ENCODE data around the gene ABTB2. TPM values are rescaled to one million over a fixed set of nuclear protein-coding genes. Genes with fewer than 3 reads are reported as not detected.

ABTB2 gene
- total and polyA plus RNA-seq, 2 experiments from 2014 or later: 12.4 to 14.3 TPM

DNA sequence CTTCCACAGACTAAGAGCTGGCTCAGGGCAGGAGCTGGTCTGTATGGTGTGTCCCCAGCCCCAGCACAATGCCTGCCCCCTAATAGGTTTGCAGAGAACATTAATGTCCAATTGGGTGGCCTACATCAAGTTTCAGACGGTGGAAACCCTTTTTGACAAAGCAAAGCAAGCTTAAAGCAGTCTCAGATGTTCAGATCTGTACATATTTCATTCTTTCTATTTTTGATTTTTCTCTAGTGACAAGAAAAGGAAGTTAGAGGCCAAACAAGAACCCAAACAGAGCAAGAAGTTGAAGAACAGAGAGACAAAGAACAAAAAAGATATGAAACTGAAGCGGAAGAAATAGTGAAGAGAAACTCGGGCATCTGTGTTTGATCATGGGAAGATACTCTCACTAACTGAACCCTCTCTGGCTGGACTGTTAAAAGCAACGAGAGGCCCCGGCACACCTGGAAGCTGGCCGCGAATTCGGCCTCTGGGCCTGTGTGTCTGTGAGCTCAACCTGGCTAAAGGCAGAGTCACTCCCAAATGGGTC lies 211.9 kb downstream of the ABTB2 start:
- H3K79me2 ChIP-seq: no peaks in the 10 kb centered on the region
- no peaks in the 10 kb centered on the region for H4K20me1 ChIP-seq (ENCODE audit: insufficient read depth, poor library complexity, severe bottlenecking)
- H3K27me3 ChIP-seq: no peaks in the 10 kb centered on the region
- peaks cover 10% of the 10 kb centered on the region for H3K4me1 ChIP-seq (ENCODE audit: insufficient read depth)
- no peak overlapping the region for H3K4me2 ChIP-seq
- no peaks in the 10 kb centered on the region for H3K36me3 ChIP-seq (replicated peaks; ENCODE audit: insufficient read depth, low read depth)
- 85% methylated on average over 8 of the region's 8 CpGs for WGBS (ENCODE audit: low lambda C conversion rate, missing lambda C conversion rate)
- DNase-seq (ENCODE audit: low spot score): no peak
- H3K9me3 ChIP-seq (ENCODE audit: low read depth): no peaks in the 10 kb centered on the region
- H3K27ac ChIP-seq: no peak overlapping the region
- no peaks in the 10 kb centered on the region for H3K9me2 ChIP-seq (replicated peaks; ENCODE audit: insufficient read depth)
- H3K4me3 ChIP-seq: no peak overlapping the region
- H2AFZ ChIP-seq: no peak overlapping the region
- TF ChIP-seq EZH2phosphoT487 (IDR thresholded peaks at IDR 0.05; ENCODE audit: low read depth, severe bottlenecking, unreplicated experiment) (no peak), EZH2 (IDR thresholded peaks at IDR 0.05; ENCODE audit: borderline replicate concordance) (no peak)
- TF ChIP-seq, protein P1, sequence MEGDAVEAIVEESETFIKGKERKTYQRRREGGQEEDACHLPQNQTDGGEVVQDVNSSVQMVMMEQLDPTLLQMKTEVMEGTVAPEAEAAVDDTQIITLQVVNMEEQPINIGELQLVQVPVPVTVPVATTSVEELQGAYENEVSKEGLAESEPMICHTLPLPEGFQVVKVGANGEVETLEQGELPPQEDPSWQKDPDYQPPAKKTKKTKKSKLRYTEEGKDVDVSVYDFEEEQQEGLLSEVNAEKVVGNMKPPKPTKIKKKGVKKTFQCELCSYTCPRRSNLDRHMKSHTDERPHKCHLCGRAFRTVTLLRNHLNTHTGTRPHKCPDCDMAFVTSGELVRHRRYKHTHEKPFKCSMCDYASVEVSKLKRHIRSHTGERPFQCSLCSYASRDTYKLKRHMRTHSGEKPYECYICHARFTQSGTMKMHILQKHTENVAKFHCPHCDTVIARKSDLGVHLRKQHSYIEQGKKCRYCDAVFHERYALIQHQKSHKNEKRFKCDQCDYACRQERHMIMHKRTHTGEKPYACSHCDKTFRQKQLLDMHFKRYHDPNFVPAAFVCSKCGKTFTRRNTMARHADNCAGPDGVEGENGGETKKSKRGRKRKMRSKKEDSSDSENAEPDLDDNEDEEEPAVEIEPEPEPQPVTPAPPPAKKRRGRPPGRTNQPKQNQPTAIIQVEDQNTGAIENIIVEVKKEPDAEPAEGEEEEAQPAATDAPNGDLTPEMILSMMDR (IDR thresholded peaks at IDR 0.05; ENCODE audit: poor library complexity): no peak

DNA sequence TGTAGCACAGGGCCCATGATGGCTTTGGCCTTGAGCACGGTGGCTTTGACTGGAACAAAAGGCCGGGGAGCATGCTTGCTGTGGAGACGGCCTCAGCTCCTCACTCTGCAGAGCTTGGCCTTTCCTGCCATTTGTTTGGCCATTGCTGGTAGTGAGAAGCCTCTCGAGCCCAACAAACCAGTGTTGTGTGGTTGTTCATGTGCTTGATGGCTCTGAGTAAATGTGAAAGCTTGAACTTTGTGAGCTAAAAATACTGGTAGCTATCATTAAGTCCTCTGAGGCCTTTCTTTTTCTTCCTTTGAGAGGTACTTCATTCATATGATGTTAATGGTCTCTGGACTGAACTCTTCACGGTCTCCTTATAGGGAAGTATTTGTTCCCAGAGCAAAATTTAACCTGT lies 212.7 kb downstream of the ABTB2 start:
- WGBS (ENCODE audit: low lambda C conversion rate, missing lambda C conversion rate): 93% methylated on average over 5 of the region's 5 CpGs
- no peak for DNase-seq (ENCODE audit: low spot score)
- Histone ChIP-seq H3K4me3 (no peak overlapping the region), H4K20me1 (ENCODE audit: insufficient read depth, poor library complexity, severe bottlenecking) (no peaks in the 10 kb centered on the region), H3K9me2 (replicated peaks; ENCODE audit: insufficient read depth) (no peaks in the 10 kb centered on the region), H3K27me3 (no peaks in the 10 kb centered on the region), H2AFZ (no peak overlapping the region), H3K4me2 (no peak overlapping the region), H3K9me3 (ENCODE audit: low read depth) (no peaks in the 10 kb centered on the region), H3K27ac (no peak overlapping the region), H3K79me2 (no peaks in the 10 kb centered on the region), H3K36me3 (replicated peaks; ENCODE audit: insufficient read depth, low read depth) (no peaks in the 10 kb centered on the region), H3K4me1 (ENCODE audit: insufficient read depth) (peaks cover 2% of the 10 kb centered on the region)
- TF ChIP-seq EZH2 (IDR thresholded peaks at IDR 0.05; ENCODE audit: borderline replicate concordance) (no peak), EZH2phosphoT487 (IDR thresholded peaks at IDR 0.05; ENCODE audit: low read depth, severe bottlenecking, unreplicated experiment) (no peak)
- TF ChIP-seq, protein P1 (IDR thresholded peaks at IDR 0.05; ENCODE audit: poor library complexity): no peak

DNA sequence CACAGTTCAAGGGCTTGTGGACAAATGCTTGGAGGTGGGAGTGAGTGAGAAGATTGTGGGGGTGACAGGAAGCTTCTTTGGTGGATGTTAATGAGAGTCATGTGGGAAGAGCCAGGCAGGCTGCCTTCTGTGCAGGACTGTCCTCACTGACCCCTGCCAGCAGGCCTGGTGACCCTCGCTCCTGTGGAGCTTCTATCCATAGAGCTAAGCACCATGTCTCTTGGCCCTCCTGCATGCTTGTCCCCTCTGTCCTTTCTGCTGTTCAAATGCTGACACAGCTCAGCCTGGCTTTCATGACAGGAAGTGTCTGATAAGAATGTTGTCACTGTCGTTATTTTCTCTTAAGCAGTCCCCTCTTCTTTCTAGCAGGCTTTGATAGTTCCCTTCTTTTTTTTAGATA lies 214.8 kb downstream of the ABTB2 start:
- 63% methylated on average over 2 of the region's 2 CpGs for WGBS (ENCODE audit: low lambda C conversion rate, missing lambda C conversion rate)
- TF ChIP-seq EZH2phosphoT487 (IDR thresholded peaks at IDR 0.05; ENCODE audit: low read depth, severe bottlenecking, unreplicated experiment) (no peak), EZH2 (IDR thresholded peaks at IDR 0.05; ENCODE audit: borderline replicate concordance) (no peak)
- TF ChIP-seq, protein P1 (IDR thresholded peaks at IDR 0.05; ENCODE audit: poor library complexity): no peak
- no peaks in the 10 kb centered on the region for H3K36me3 ChIP-seq (replicated peaks; ENCODE audit: insufficient read depth, low read depth)

More for the DNA sequence above, 214.8 kb downstream of the ABTB2 start:
- Histone ChIP-seq H3K4me2 (no peak overlapping the region), H3K9me2 (replicated peaks; ENCODE audit: insufficient read depth) (no peaks in the 10 kb centered on the region), H3K27me3 (no peaks in the 10 kb centered on the region), H3K9me3 (ENCODE audit: low read depth) (no peaks in the 10 kb centered on the region), H3K27ac (no peak overlapping the region), H3K79me2 (no peaks in the 10 kb centered on the region), H3K4me1 (ENCODE audit: insufficient read depth) (no peaks in the 10 kb centered on the region), H3K4me3 (no peak overlapping the region), H2AFZ (no peak overlapping the region), H4K20me1 (ENCODE audit: insufficient read depth, poor library complexity, severe bottlenecking) (no peaks in the 10 kb centered on the region)
- DNase-seq (ENCODE audit: low spot score): no peak
